Activated CD4-positive, alpha-beta memory T cell treated with anti-CD3 and anti-CD28 coated beads, Interleukin-2, amount 10 ng/mL, durations not matched to agents 7 days and 5 days (primary cell): ENCODE results near the gene VPS13D. TPM values are rescaled to one million over a fixed set of nuclear protein-coding genes. Genes with fewer than 3 reads are reported as not detected.
A peak's percentile ranks its signal among the peaks of the same experiment; 100 is the strongest.

Experiments used
- CTCF ChIA-PET: fragments of 350-600 bp; sonication (Branson Sonifier 250); formaldehyde crosslinking; loops from one replicate; lab custom pipeline; 2021; ENCODE audit warnings: antibody characterized with exemption, inconsistent platforms; lab: Charles Lee
- POLR2A ChIA-PET: fragments of 350-600 bp; sonication (Branson Sonifier 250); formaldehyde crosslinking; loops from one replicate; lab custom pipeline; 2021; ENCODE audit warnings: antibody characterized with exemption; lab: Charles Lee
- DNase-seq: peaks from one replicate; pipeline ENCODE4 v3.0.0-alpha.2; 2020
- H3K27ac Mint-ChIP-seq: one replicate; pipeline ENCODE4 v1.8.0; 2021; ENCODE audit warnings: mild to moderate bottlenecking, mixed read lengths
- H3K27me3 Mint-ChIP-seq: one replicate; pipeline ENCODE4 v1.8.0; 2021; ENCODE audit warnings: mixed read lengths
- H3K36me3 Mint-ChIP-seq: one replicate; pipeline ENCODE4 v1.8.0; 2021; ENCODE audit warnings: low read depth, mixed read lengths
- H3K4me1 Mint-ChIP-seq: one replicate; pipeline ENCODE4 v1.8.0; 2021; ENCODE audit warnings: mixed read lengths
- H3K4me3 Mint-ChIP-seq: one replicate; pipeline ENCODE4 v1.8.0; 2021; ENCODE audit warnings: mild to moderate bottlenecking, mixed read lengths
- H3K9me3 Mint-ChIP-seq: one replicate; pipeline ENCODE4 v1.8.0; 2021; ENCODE audit warnings: mixed read lengths
- total RNA-seq, 2 experiments: library from RNA; stranded (reverse); gene quantifications; one replicate each; pipeline ENCODE4 v1.2.3, GENCODE V29; 2021

Gene VPS13D
- total RNA-seq, 2 experiments from 2014 or later: 28.1 to 31.4 TPM

GRCh38 chr1:12188115-12188514 is 41.7 kb upstream of the VPS13D start:
- CTCF ChIA-PET: interaction anchor here (7.0 kb wide), 1 partner anchor 64 kb away, joined by 37 read pairs; no protein-coding TSS in a partner anchor
- H3K27ac Mint-ChIP-seq: peak overlapping the region; percentile 12
- no peak for DNase-seq
- no peaks in the 10 kb centered on the region for H3K27me3 Mint-ChIP-seq
- peaks cover 55% of the 10 kb centered on the region for H3K4me1 Mint-ChIP-seq
- H3K4me3 Mint-ChIP-seq: no peak overlapping the region
- H3K9me3 Mint-ChIP-seq: no peaks in the 10 kb centered on the region
- POLR2A ChIA-PET: interaction anchor here (1.3 to 1.4 kb wide), 2 partner anchors 10 to 32 kb away, joined by 3 read pairs; no protein-coding TSS in a partner anchor
- H3K36me3 Mint-ChIP-seq: peaks cover 70% of the 10 kb centered on the region

GRCh38 chr1:12188657-12189327 is 41.0 kb upstream of the VPS13D start:
- Mint-ChIP-seq H3K4me3 (no peak overlapping the region), H3K27me3 (no peaks in the 10 kb centered on the region), H3K36me3 (peaks cover 71% of the 10 kb centered on the region), H3K4me1 (peaks cover 56% of the 10 kb centered on the region), H3K27ac (peak overlapping the region; percentile 7), H3K9me3 (no peaks in the 10 kb centered on the region)
- ChIA-PET CTCF (interaction anchor here (7.0 kb wide), 1 partner anchor 65 kb away, joined by 37 read pairs; no protein-coding TSS in a partner anchor), POLR2A (interaction anchor here (1.3 to 1.4 kb wide), 2 partner anchors 9 to 33 kb away, joined by 3 read pairs; no protein-coding TSS in a partner anchor)
- DNase-seq: no peak

DNA sequence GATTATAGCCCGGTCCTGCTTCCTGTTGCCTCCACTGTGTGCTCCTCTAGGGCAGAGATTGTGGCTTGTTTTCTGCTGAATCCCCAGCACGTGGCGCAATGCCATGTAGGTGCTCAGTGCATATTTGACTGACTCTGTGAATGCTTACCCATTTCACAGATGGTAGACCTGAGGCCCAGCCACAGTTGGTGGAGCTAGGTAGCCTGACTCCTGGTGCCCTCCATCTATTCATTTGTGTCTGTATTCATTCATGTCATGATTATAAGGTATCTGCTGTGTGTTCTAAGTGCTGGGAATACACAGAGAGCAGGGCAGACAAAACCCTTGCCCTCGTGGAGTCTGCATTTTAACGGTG is 40.5 kb upstream of the VPS13D start:
- Mint-ChIP-seq H3K36me3 (peaks cover 71% of the 10 kb centered on the region), H3K9me3 (no peaks in the 10 kb centered on the region), H3K4me3 (no peak overlapping the region), H3K27ac (peak overlapping the region; percentile 5), H3K4me1 (peaks cover 56% of the 10 kb centered on the region), H3K27me3 (no peaks in the 10 kb centered on the region)
- DNase-seq: no peak
- ChIA-PET CTCF (no interaction called here), POLR2A (interaction anchor here (1.3 to 1.4 kb wide), 2 partner anchors 8 to 34 kb away, joined by 3 read pairs; no protein-coding TSS in a partner anchor)

GRCh38 chr1:12191242-12192032 is 38.4 kb upstream of the VPS13D start:
- no peak for DNase-seq
- Mint-ChIP-seq H3K27me3 (no peaks in the 10 kb centered on the region), H3K27ac (no peak overlapping the region), H3K9me3 (no peaks in the 10 kb centered on the region), H3K4me1 (peaks cover 58% of the 10 kb centered on the region), H3K4me3 (no peak overlapping the region), H3K36me3 (peaks cover 82% of the 10 kb centered on the region)
- CTCF ChIA-PET: interaction anchor here (1.0 to 1.5 kb wide), 4 partner anchors 14 to 67 kb away, joined by 3 to 7 read pairs (median 6); no protein-coding TSS in a partner anchor
- POLR2A ChIA-PET: interaction anchor here (1.3 kb wide), 2 partner anchors 12 to 14 kb away, joined by 3 to 4 read pairs; no protein-coding TSS in a partner anchor

GRCh38 chr1:12194666-12195216 is 35.1 kb upstream of the VPS13D start:
- H3K4me3 Mint-ChIP-seq: no peak overlapping the region
- no peaks in the 10 kb centered on the region for H3K27me3 Mint-ChIP-seq
- POLR2A ChIA-PET: interaction anchor here (1.9 kb wide), 1 partner anchor 16 kb away, joined by 7 read pairs; no protein-coding TSS in a partner anchor
- H3K4me1 Mint-ChIP-seq: peaks cover 46% of the 10 kb centered on the region
- no peaks in the 10 kb centered on the region for H3K9me3 Mint-ChIP-seq
- no peak for DNase-seq
- peak overlapping the region; percentile 66 for H3K27ac Mint-ChIP-seq
- CTCF ChIA-PET: no interaction called here
- H3K36me3 Mint-ChIP-seq: peaks cover 75% of the 10 kb centered on the region

DNA sequence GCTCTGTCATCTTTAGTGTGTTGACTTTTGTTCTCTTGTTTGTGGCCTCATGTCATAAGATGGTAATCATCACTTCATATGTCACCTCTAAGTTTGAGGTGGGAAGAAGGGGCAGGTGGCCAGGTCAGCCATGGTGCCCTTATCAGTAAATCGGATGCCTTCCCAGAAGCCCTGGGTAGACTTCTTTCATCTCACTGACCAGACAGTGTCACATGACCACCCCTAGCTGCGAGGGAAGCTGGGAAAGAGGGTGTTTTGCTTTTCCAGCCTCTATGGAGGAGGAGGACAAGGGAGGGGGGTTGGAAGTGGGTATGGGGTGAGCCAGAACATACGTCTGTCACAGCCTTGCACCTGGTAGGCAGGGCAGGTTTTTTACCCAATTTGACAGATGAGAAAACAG is 34.4 kb upstream of the VPS13D start:
- H3K27ac Mint-ChIP-seq: peak overlapping the region; percentile 66

DNA sequence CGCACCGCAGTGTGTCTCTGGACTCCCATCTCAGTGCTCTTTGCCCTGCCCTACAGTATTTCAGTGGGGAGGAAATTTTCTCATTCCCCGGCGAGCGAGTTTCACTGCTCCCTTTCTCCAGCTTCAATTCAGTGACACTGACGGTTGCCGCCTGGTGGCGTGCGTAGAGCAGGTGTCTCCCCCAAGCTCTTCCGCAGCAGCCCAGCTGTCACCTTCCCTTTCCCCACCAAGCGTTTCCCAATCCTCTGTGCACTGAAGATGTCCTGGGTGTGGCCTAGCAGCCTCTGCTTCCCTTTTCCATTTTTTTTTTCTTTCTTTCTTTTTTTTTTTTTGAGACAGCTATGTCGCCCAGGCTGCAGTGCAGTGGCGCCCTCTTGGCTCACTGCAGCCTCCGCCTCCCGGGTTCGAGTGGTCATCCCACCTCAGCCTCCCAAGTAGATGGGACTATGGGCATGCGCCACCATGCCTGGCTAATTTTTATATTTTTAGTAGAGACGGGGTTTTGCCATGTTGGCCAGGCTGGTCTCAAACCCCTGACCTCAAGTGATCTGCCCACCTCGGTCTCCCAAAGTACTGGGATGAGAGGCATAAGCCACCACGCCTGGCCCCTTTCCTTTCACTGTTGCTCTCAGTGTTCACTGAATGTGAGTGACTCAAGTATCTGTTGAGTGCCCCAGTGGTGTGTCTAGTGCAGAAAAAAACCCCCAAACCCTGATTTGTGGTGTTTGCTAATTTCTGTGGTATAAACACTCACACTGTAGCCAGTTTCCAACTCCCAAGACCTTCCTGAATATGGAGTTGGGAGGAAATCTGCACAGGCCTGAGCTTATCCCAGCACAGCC is 33.0 kb upstream of the VPS13D start:
- CTCF ChIA-PET: interaction anchor here (1.1 to 1.2 kb wide), 2 partner anchors 14 to 72 kb away, joined by 3 to 5 read pairs; no protein-coding TSS in a partner anchor
- Mint-ChIP-seq H3K27ac (no peak overlapping the region), H3K4me3 (no peak overlapping the region), H3K4me1 (peaks cover 47% of the 10 kb centered on the region), H3K27me3 (no peaks in the 10 kb centered on the region), H3K9me3 (no peaks in the 10 kb centered on the region), H3K36me3 (peaks cover 75% of the 10 kb centered on the region)
- POLR2A ChIA-PET: interaction anchor here (1.0 to 1.3 kb wide), 3 partner anchors 8 to 71 kb away, joined by 3 read pairs; no protein-coding TSS in a partner anchor
- no peak for DNase-seq

More for the DNA sequence above, 34.4 kb upstream of the VPS13D start:
- DNase-seq: no peak
- Mint-ChIP-seq H3K27me3 (no peaks in the 10 kb centered on the region), H3K4me3 (no peak overlapping the region), H3K9me3 (no peaks in the 10 kb centered on the region), H3K4me1 (peaks cover 47% of the 10 kb centered on the region), H3K36me3 (peaks cover 78% of the 10 kb centered on the region)
- ChIA-PET CTCF (no interaction called here), POLR2A (no interaction called here)

DNA sequence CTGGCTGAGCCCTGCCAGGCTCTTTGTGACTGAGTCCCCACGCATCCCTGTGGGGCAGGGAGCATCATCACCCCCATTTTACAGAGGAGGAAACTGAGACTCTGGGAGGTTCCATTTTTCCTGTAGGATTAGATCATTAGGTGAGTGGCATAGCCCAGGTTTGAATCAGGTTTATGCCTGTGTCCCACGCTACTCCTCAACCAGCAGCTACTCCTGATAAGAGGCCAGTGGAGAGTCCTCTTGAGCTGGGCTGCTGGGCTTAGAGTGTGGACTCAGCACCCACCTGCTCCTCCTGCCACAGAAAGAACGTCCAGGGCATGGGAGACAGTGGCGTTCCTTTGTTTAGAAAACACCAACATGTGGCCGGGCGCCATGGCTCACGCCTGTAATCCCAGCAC is 32.3 kb upstream of the VPS13D start:
- CTCF ChIA-PET: interaction anchor here (0.6 to 1.1 kb wide), 3 partner anchors 13 to 73 kb away, joined by 3 to 4 read pairs (median 3); no protein-coding TSS in a partner anchor
- no peak for DNase-seq
- POLR2A ChIA-PET: interaction anchor here (1.0 to 1.3 kb wide), 2 partner anchors 9 to 23 kb away, joined by 3 read pairs; no protein-coding TSS in a partner anchor
- H3K27ac Mint-ChIP-seq: no peak overlapping the region
- H3K27me3 Mint-ChIP-seq: no peaks in the 10 kb centered on the region
- H3K9me3 Mint-ChIP-seq: no peaks in the 10 kb centered on the region
- peaks cover 74% of the 10 kb centered on the region for H3K36me3 Mint-ChIP-seq
- H3K4me1 Mint-ChIP-seq: peaks cover 48% of the 10 kb centered on the region
- H3K4me3 Mint-ChIP-seq: no peak overlapping the region

DNA sequence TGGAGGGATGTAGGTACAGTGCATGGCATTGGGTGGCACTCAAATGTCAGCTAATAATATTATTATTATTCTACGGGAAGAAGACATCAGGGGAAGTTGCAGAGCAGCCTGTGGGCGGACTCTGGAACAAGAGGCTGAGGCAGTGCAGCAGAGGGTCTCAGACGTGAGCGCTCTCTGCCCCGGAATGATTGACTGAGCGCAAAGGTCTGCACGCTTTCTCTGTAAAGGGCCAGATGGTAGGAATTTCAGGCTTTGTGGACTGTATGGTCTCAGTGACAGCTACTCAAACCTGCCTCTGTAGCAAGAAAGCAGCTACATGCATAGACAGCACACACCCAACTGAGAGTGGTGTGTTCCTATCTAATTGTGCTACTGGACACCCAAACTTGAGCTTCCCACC is 29.6 kb upstream of the VPS13D start:
- ChIA-PET POLR2A (interaction anchor here (1.4 kb wide), 1 partner anchor 17 kb away, joined by 3 read pairs; no protein-coding TSS in a partner anchor), CTCF (interaction anchor here (0.8 to 12.9 kb wide), 4 partner anchors 10 to 76 kb away, joined by 3 to 172 read pairs (median 3); no protein-coding TSS in a partner anchor)
- no peak for DNase-seq
- Mint-ChIP-seq H3K27me3 (no peaks in the 10 kb centered on the region), H3K4me1 (peaks cover 55% of the 10 kb centered on the region), H3K27ac (peak overlapping the region; percentile 21), H3K9me3 (no peaks in the 10 kb centered on the region), H3K4me3 (no peak overlapping the region), H3K36me3 (peaks cover 78% of the 10 kb centered on the region)

GRCh38 chr1:12201352-12202189 is 28.3 kb upstream of the VPS13D start:
- Mint-ChIP-seq H3K9me3 (no peaks in the 10 kb centered on the region), H3K4me1 (peaks cover 59% of the 10 kb centered on the region), H3K36me3 (peaks cover 78% of the 10 kb centered on the region), H3K27me3 (no peaks in the 10 kb centered on the region), H3K4me3 (no peak overlapping the region), H3K27ac (peak overlapping the region; percentile 40)
- ChIA-PET POLR2A (interaction anchor here (0.7 to 2.3 kb wide), 6 partner anchors 9 to 80 kb away, joined by 3 to 8 read pairs (median 5); no protein-coding TSS in a partner anchor), CTCF (interaction anchor here (1.1 to 12.9 kb wide), 4 partner anchors 23 to 77 kb away, joined by 3 to 172 read pairs (median 4); no protein-coding TSS in a partner anchor)
- no peak for DNase-seq

DNA sequence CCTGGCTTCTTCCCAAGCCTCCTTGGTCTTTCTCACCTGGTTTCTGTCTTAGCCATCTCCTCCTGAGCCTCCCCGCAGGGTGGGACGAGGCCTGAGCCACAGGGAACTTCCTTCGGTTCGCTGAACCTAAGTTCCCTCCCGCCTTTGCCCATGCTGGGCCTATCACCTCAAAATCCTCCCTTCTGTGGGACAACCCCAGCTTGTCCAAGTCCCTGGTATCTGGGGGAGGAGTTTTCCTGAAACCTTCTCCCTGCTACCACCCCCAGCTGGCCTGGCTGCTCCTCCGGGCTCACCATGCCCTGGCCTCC is 27.7 kb upstream of the VPS13D start:
- ChIA-PET CTCF (interaction anchor here (1.2 to 12.9 kb wide), 2 partner anchors 25 to 78 kb away, joined by 4 to 172 read pairs; no protein-coding TSS in a partner anchor), POLR2A (interaction anchor here (0.7 to 2.3 kb wide), 6 partner anchors 24 to 88 kb away, joined by 3 to 8 read pairs (median 4); no protein-coding TSS in a partner anchor)
- Mint-ChIP-seq H3K4me3 (no peak overlapping the region), H3K27me3 (no peaks in the 10 kb centered on the region), H3K4me1 (peaks cover 60% of the 10 kb centered on the region), H3K36me3 (peaks cover 79% of the 10 kb centered on the region), H3K9me3 (no peaks in the 10 kb centered on the region), H3K27ac (peak overlapping the region; percentile 36)
- no peak for DNase-seq
